Muscle layer of duodenum (tissue), 2 donors: ENCODE measurements around the gene DTX1.

ENCODE experiments used
- H3K27ac ChIP-seq: one replicate; pipeline ENCODE4 v1.7.0; 2013; ENCODE audit warnings: mild to moderate bottlenecking, low read length
- H3K27me3 ChIP-seq: one replicate; pipeline ENCODE4 v1.7.0; 2013; ENCODE audit warnings: low read depth, mild to moderate bottlenecking, control low read depth, low read length
- H3K36me3 ChIP-seq, 2 donors: one replicate each; pipeline ENCODE4 v1.7.0; 2013; ENCODE audit warnings: low read length in 2 of 2, control low read depth in 1 of 2, mild to moderate bottlenecking in 1 of 2; ENCODE audit not compliant: insufficient read depth in 2 of 2, control insufficient read depth in 1 of 2
- H3K4me1 ChIP-seq, 2 donors: one replicate each; pipeline ENCODE4 v1.7.0; 2013; ENCODE audit warnings: low read length in 2 of 2, mild to moderate bottlenecking in 2 of 2, control low read depth in 1 of 2, moderate library complexity in 1 of 2; ENCODE audit not compliant: insufficient read depth in 2 of 2, control insufficient read depth in 1 of 2
- H3K4me3 ChIP-seq, 2 donors: one replicate each; pipeline ENCODE4 v1.7.0; 2013; ENCODE audit warnings: low read length in 2 of 2, low read depth in 1 of 2, mild to moderate bottlenecking in 1 of 2
- H3K9me3 ChIP-seq, 2 donors: one replicate each; pipeline ENCODE4 v1.7.0; 2013; ENCODE audit warnings: low read length in 2 of 2, control low read depth in 1 of 2, mild to moderate bottlenecking in 1 of 2; ENCODE audit not compliant: control insufficient read depth in 1 of 2
- donor health status: healthy.

DTX1 gene

GRCh38 chr12:113075137-113075683 is 18.7 kb downstream of the DTX1 start:
- H3K27ac ChIP-seq: no peak overlapping the region
- peaks cover 6% of the 10 kb centered on the region for H3K27me3 ChIP-seq
- no peaks in the 10 kb centered on the region for H3K9me3 ChIP-seq
- H3K4me1 ChIP-seq: peaks cover 0 to 9% of the 10 kb centered on the region in 2 donors
- H3K36me3 ChIP-seq: no peaks in the 10 kb centered on the region
- no peak overlapping the region for H3K4me3 ChIP-seq

- Histone ChIP-seq H3K27me3 (peaks cover 6% of the 10 kb centered on the region), H3K9me3 (no peaks in the 10 kb centered on the region), H3K4me3 (no peak overlapping the region), H3K36me3 (no peaks in the 10 kb centered on the region), H3K27ac (no peak overlapping the region), H3K4me1 (peaks cover 0 to 4% of the 10 kb centered on the region in 2 donors)
Observed at GRCh38 chr12:113077057-113077858, 20.7 kb downstream of the DTX1 start.

- Histone ChIP-seq H3K27me3 (peaks cover 6% of the 10 kb centered on the region), H3K27ac (no peak overlapping the region), H3K36me3 (no peaks in the 10 kb centered on the region), H3K4me1 (peaks cover 0 to 4% of the 10 kb centered on the region in 2 donors), H3K9me3 (no peaks in the 10 kb centered on the region), H3K4me3 (no peak overlapping the region)
Observed at GRCh38 chr12:113077859-113078255, 21.3 kb downstream of the DTX1 start.

- Histone ChIP-seq H3K4me1 (peaks cover 0 to 4% of the 10 kb centered on the region in 2 donors), H3K4me3 (no peak overlapping the region), H3K9me3 (no peaks in the 10 kb centered on the region), H3K36me3 (no peaks in the 10 kb centered on the region), H3K27ac (no peak overlapping the region), H3K27me3 (peaks cover 6% of the 10 kb centered on the region)
Observed at GRCh38 chr12:113081873-113082272, 25.3 kb downstream of the DTX1 start.

- Histone ChIP-seq H3K27ac (no peak overlapping the region), H3K27me3 (peaks cover 12% of the 10 kb centered on the region), H3K4me1 (no peaks in the 10 kb centered on the region), H3K9me3 (no peaks in the 10 kb centered on the region), H3K36me3 (no peaks in the 10 kb centered on the region), H3K4me3 (no peak overlapping the region)
Observed at GRCh38 chr12:113082486-113083148, 26.1 kb downstream of the DTX1 start.

GRCh38 chr12:113083863-113084435 is 27.4 kb downstream of the DTX1 start:
- H3K27me3 ChIP-seq: peaks cover 6% of the 10 kb centered on the region
- H3K27ac ChIP-seq: no peak overlapping the region
- no peaks in the 10 kb centered on the region for H3K9me3 ChIP-seq
- H3K4me3 ChIP-seq: no peak overlapping the region
- H3K4me1 ChIP-seq: no peaks in the 10 kb centered on the region
- H3K36me3 ChIP-seq: no peaks in the 10 kb centered on the region

- Histone ChIP-seq H3K4me1 (no peaks in the 10 kb centered on the region), H3K27ac (no peak overlapping the region)
Observed at GRCh38 chr12:113086249-113087164, 30.0 kb downstream of the DTX1 start.

GRCh38 chr12:113087193-113087592 is 30.7 kb downstream of the DTX1 start:
- H3K27me3 ChIP-seq: peaks cover 13% of the 10 kb centered on the region
- H3K4me1 ChIP-seq: no peaks in the 10 kb centered on the region
- H3K9me3 ChIP-seq: no peaks in the 10 kb centered on the region
- H3K4me3 ChIP-seq: no peak overlapping the region
- no peaks in the 10 kb centered on the region for H3K36me3 ChIP-seq
- no peak overlapping the region for H3K27ac ChIP-seq

More at GRCh38 chr12:113086249-113087164, 30.0 kb downstream of the DTX1 start:
- Histone ChIP-seq H3K27me3 (peaks cover 8% of the 10 kb centered on the region), H3K9me3 (no peaks in the 10 kb centered on the region), H3K4me3 (no peak overlapping the region), H3K36me3 (no peaks in the 10 kb centered on the region)

GRCh38 chr12:113088037-113088436 is 31.5 kb downstream of the DTX1 start:
- Histone ChIP-seq H3K27ac (no peak overlapping the region), H3K4me3 (no peak overlapping the region), H3K27me3 (peaks cover 13% of the 10 kb centered on the region)

GRCh38 chr12:113088971-113089756 is 32.6 kb downstream of the DTX1 start:
- Histone ChIP-seq H3K36me3 (no peaks in the 10 kb centered on the region), H3K27me3 (peaks cover 13% of the 10 kb centered on the region), H3K9me3 (no peaks in the 10 kb centered on the region), H3K27ac (no peak overlapping the region), H3K4me1 (no peaks in the 10 kb centered on the region), H3K4me3 (no peak overlapping the region)

More at GRCh38 chr12:113088037-113088436, 31.5 kb downstream of the DTX1 start:
- Histone ChIP-seq H3K36me3 (no peaks in the 10 kb centered on the region), H3K9me3 (no peaks in the 10 kb centered on the region), H3K4me1 (no peaks in the 10 kb centered on the region)
